Dedifferentiated amniotic fluid mesenchymal stem cell (primary cell): ENCODE data around the gene HAND1.
A peak's percentile ranks its signal among the peaks of the same experiment; 100 is the strongest.
"Not testable (repeated sequence)": the region's sequence is repeated elsewhere in the genome, so short reads cannot be mapped to it uniquely, and the experiment has no call there.

Experiments used
- DNase-seq: peaks from one replicate; pipeline ENCODE4 v3.0.0-alpha.2; 2016; ENCODE audit errors: extremely low spot score

The HAND1 gene

DNA sequence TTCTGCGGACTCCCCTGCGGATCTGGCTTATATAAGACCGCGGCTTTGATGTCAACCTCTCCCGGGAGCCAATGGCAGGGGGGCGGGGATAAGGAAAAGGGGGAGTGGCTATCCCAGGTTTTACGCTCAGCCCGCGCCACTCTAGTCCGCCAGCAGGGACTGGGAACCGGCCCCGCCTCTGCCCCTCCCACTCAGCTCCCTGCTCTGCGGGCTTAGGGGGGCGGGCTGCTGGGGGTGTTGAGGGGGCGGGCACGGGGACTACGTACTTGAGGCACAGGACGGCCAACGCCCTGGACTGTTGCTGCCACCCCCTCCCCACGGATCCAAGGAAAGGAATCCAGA is at the start of gene HAND1:
Gene HAND1 (minus strand): TSS at position 4 of the 342 bp plus-strand sequence. CDS start 219 bp downstream, outside the sequence.
- no peak for DNase-seq

DNA sequence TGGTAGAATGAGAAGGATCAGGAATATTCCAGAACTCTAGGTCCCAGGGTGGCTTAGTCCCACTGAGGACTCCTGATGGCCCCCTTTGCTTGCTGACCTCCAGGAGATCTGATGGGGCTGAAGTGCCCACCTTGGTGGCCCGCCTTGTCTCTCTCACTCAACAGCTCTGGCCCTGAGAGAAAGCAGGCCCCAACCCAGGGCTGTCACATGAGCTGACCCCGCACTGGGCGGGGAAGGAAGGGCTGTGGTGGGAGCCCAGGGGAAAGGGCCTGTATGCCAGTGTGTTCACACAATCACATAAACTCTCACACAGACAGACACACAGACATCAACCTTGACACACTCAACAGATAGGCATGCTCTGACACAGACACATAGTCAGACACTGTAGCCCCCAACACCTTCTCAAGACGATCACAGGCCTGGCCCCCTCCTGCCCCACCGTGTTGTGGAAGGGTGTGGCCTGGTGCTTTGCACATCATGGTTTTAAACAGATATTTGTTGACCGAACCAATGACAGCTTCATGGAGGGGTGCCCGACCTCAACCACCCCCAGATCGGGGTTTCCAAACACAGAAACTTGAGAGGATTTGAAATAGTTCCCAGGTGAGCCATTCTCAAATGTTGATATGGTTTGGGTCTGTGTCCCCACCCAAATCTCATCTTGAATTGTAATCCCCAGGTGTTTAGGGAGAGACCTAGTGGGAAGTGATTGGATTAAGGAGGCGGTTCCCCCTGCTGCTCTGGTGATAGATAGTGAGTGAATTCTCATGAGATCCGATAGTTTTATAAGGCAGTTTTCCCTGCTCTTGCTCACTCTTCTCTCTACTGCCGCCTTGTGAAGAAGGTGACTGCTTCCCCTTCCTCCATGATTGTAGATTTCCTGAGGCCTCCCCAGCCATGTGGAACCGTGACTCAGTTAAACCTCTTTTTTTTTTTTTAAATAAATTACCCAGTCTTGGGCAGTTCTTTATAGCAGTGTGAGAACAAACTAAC is 48.5 kb upstream of the HAND1 start:
- DNase-seq = no peak

DNA sequence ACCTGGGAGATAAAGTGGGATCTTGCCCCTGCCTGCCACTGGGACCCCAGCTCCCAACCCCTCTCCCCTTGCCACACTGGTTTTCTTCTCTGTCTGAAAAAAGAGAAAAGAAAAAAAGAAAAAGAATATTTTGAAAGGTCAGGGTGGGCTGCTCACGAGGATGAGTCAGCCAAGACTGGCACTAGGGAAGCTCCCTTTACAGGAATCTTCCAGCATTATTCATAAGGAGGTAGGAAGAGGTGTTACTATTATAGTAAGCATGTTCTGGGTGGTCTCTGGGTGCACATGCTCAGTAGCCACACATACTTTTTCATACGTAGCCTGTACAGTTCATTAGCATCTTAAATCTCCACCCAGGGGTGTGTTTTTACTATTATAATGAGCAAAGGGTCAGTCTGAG is 46.8 kb upstream of the HAND1 start:
- no peak for DNase-seq

DNA sequence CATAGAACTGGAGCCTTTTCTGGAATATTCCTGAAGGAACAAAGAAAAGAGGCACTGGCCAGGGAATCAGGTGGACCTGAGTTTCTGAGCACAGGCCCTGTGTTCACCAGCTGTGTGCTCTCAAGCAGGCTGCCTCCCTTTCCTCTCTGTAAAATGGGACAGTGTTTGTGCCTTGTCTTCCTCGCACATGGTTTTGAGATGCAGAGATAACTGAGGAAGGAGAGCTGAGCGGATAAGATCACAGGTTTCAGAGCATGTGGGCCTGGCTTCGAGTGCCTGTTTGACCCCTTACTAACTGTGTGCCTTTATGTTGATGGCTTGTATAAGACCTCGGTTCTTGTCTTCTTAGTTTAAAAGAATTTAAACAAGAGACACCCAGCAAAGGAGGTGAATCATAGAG is 46.2 kb upstream of the HAND1 start:
- DNase-seq = no peak

DNA sequence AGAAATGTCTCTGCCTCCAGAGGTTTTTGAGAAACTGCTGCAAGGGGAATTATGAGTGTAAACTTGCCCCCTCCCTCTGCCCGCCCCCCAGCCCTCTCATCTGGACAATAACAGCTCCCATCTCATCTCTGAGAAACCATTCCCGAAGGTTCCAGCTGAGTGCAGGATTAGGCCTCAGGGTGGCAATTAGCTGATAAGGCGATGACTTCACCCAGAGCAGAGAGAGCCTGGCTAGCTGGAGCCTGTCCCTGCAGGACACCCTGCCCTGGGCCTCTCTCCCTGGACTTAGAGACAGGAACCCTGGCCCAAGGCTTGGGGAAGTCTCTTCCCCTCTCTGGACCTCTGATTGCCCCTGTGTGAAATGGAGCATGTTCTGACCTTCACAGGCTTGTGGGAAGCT is 45.7 kb upstream of the HAND1 start:
- DNase-seq = peak; percentile 42

DNA sequence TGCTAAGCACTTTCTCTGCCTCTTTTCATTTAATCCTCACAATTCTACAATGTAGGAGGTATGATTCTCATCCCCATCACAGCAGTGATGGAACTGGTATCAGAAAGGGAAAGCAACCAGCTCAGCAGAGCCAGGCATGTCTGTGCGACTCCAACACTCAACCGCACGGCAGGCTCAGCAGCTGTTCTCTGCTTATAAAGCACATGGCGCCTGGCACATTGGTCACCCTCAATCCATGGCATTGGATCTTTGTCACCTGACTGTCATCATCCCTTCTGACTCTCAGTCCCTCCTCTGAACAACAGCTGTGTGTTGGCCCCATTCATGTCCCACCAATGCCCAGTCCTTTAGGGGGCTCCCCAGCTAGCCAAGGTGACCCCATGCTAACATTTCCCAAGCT is 45.1 kb upstream of the HAND1 start:
- no peak for DNase-seq

DNA sequence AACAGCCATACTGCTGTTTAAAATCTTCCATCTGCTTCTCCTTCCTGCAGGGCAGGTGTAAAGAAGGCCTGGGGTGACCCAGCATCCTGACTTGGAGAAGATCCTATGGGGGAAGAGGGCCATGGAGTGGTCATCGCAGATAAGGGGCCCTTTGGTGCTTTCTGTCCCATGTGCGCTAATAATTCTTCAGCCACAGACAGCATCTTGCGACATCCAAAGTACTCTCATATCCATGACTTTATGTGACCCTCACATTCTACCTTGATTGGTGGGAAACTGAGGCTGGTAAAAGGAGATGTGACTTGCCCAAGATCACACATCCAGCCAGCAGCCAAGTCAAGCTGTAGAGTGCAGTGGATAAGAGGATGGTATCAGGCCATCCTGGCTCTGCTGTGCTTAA is 44.3 kb upstream of the HAND1 start:
- no peak for DNase-seq

DNA sequence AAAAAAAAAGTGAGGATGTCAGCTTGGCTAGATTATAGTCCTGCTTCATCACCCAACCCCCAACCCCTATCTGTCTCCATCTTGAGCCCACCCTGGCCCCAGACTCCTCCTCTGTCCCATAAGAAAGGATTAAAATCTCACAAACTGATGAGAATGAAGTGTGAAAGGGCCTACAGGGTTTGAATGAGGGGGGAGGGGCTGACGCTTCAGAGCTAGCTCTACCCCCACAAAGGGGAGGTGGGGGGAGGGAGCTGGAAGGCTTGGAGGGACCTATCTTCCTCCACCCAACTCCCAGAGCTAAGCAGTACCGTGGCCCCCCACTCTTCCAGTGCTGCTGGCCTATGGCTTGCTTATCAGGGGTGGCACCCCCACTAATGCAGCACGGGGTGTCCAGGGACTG is 43.7 kb upstream of the HAND1 start:
- DNase-seq = no peak

DNA sequence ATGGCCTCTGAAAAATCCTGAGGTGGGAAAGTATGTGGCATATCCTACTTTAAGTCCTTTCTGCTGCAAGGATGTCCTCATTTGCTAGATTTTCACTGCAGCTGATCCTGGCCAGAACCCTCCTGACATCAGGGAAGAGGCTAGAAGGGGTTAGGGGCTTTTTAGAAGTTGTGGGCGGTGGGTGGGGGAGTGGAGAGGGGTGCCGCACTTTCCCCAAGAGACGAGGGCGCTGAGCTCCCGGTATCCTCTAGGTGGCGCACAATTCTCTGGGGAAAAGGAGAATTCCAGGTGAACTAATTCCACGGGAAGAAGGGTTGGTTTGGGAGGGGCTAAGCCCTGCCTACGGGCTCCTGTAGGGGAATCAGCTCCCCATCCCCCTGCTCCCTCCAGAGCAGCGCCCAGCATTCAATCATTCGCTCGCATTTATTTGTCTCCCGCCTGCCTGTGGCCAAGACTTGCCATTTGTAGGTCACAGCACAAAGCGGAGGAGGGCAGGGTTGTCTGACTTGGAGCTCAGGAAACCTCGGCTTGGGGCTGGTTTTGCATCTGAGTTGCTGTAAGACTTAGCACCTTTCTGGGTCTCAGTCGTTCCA is 42.9 kb upstream of the HAND1 start:
- DNase-seq = no peak

DNA sequence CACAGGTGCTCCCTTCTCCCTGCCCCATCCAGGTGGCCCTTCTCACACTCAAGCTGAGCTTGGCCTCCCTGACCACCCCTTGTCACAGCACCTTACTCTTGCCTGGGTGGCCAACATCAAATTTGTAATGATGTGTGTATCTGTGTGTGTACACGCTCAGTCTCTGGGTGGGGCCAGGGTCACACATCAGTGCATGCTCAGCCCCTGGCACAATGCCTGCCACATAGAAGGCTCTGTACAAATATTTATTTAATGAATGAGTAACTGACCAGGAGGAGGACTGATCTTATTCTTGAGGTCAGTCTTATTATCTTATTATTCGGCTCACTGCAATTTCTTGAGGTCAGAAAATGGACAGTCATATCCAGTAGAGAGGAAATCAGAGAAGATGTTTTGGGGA is 41.3 kb upstream of the HAND1 start:
- no peak for DNase-seq

DNA sequence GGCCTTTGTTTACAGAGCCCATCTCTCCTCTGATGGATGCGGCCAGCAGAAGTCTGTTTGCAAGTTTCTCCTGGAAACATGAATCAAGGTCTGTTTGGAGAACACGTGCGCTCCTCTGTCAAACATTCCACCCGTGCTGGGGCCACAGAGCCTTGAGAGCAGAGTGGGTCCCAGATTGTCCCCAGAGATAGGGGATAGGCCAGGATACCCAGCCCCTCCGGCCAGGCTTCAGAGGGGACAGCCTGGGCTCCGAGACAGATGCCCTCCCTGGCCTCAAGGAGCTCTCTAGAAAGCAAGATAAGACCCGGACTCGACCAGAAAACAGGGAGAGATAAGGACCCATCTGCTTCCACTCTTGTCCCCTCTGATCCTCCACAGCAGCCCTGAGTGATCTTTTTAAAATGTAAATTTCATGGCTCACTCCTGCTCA is 40.4 kb upstream of the HAND1 start:
- no peak for DNase-seq

DNA sequence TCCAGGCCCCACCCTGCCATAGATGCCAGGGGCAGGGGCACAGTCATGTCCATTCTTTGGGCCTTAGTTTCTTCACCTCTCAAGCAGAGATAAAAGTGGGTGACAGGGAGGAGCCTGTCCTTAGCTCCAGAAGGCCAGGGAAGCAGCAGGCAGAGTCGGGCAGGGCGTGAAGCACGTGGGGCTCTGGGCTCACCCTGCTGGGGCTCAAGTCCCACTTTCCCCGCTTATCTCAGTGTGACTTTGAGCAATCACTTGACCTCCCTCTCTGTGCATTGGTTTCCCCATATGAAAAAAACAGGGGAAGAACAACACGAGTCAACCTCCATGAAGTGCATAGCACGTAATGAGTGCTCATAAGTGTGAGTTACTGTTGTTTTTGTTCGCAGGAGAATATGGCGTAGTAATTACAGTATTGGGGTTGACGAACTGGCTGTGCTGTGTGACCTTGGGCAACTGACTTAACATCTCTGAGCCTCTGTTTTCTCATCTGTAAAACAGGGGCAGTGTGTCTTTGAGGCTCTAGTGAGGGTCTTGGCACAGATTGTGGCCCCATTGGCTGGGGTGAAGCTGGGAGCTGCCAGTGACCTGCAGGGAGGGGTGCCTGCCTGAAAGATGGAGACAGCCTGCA is 39.9 kb upstream of the HAND1 start:
- no peak for DNase-seq

DNA sequence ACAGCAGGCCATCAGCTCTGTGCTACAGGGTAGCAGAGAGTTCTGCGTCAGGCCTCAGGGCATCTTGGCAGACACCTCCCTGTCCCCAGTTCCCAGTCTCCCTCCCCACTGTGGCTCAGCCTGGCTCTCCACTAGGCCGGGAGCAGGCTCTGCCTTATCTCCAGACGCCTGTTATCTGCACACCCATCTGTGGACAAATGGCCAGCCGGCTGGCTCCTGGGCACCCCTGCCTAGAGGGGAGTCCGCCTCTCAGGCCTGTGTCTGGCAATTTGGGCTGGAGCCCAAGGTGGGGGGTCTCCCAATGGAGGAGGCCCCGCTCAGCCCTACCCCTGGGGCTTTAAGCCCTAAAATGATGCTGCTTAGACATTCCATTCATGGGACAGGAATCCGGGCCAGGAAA is 39.2 kb upstream of the HAND1 start:
- DNase-seq = no peak

DNA sequence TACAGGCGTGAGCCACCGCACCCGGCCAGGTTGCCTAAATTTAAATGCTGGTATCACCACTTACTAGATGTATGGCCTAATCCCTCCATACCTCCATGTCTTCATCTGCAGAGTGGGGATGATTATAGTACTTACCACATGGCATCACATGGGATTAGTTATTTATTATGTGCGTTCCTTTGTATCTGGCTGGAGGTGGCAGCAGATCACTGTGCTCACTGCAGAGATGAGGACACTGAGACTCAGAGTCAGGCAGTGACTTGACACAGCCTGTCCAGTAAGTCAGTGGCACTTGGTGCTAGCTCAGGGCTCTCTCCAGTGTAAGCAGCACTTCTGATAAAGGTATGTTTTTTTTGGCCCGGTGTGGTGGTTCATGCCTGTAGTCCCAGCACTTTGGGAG is 38.4 kb upstream of the HAND1 start:
- no peak for DNase-seq

DNA sequence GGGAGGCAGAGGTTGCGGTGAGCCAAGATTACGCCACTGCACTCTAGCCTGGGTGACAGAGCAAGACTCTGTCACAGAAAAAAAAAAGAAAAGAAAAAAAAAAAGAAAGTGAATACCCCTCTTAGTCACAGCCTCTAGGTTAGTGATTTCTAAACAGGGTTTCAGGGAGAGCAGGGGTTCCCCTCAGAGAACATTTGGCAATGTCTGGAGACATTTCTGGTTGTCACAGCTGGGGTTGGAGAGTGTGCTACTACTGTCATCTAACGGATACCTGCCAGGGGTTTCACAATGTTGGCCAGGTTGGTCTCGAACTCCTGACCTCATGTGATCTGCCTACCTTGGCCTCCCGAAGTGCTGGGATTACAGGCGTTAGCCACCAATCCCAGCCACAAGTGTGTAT is 37.5 kb upstream of the HAND1 start:
- not testable (repeated sequence) for DNase-seq

DNA sequence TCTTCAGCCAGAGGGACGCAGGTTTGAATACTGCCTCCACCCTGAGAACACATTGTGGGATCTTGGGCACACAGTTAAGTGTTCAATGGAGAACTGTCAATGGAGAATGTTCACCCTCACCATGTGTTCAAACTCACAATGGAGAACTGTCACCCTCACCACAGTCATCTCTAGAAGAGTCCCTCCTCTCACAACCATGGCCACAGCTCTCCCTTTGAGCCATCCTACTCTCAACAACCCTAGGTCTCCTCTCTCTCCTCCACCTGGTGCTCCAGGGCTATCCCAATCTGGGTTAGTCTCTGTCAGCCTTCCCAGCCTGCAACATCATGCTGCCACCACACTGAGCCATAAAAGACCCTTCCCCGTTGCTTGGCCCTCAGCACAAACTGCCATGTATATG is 36.3 kb upstream of the HAND1 start:
- DNase-seq = no peak

DNA sequence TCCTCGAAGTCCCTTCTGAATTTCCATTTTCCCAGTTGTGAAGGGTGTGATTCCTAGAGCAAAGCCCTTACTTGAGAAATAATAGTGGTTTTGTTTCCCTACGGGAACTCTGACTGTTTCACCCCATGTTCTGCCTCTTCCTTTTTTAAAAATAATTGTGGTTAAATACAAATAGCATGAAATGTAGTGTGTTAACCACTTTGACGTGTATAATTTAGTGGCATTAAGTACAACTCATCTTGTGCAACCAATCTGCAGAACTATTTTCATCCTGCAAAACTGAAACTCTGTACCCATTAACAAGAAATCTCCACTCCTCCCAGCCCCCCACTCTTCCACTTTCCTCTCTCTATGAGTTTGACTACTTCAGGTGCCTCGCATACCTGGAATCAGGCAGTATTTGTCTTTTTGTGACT is 35.6 kb upstream of the HAND1 start:
- no peak for DNase-seq

DNA sequence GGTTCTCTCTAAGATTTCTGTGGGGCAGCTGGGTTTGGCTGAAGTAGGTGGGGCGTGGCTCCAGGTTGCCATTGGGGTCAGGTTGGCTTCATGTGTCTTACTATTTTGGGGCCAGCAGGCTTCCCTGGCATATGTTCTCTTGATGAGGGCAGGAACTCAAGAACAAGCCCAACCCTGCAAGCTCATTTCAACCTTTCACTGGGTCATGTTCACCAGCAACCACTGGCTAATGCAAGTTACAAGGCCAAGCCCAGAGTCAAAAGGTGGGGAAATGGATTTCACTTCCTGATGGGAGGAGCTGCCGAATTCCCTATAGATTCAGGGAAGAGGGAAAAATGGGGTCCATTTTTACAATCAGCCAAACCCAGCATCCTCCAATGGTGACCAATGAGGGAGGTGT is 34.0 kb upstream of the HAND1 start:
- no peak for DNase-seq

DNA sequence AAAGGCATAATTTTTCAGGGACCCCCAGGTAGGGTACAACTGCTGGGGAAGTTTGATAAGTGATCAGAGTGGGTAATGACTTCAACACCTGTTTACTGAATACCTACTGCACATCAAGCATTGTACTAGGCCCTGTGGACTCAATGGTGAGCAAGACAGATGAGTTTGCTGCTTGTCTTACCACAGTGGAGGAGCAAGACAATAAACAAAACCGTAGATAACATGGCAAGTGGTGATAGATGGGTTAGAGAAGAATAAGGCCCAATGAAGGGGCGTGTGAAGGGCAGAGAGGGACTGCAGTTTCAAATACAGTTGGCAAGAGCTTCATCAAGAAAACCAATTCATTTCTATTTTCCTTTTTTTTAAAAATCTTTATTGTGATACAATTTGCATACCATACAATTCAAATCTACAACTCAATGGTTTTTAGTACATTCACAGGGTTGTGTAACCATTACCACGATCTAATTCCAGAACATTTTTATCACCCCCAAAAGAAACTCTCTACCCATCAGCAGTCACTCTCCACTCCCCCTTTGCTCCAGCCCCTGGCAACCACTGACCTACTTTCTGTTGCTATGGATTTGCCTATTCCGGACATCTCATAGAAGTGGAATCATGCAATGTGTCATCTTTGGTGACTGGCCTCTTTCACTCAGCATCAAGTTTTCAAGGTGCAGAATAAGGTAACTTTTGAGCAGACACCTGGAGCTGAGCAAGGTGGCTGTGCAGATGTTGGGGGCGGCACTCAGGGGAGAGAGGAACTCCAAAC is 31.9 kb upstream of the HAND1 start:
- no peak for DNase-seq

DNA sequence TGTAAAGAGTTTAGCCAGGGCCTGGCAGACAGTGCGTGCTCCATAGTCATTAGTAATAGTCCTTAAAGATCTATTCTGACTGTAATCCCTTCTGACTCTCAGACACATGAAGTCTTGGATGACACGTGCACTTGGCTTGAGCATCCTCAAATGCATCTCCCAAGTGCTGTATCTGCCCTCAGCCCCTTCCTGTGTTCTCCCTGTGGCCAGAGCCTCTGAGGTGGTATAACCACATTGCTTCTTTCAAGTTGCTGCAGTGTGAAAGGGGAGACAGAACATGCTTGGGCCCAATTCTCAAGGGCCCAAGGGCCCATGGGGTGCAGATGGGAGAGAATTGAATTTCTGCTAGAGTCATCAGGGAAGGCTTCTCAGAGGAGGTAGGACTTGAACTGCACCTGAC is 30.1 kb upstream of the HAND1 start:
- DNase-seq = no peak

DNA sequence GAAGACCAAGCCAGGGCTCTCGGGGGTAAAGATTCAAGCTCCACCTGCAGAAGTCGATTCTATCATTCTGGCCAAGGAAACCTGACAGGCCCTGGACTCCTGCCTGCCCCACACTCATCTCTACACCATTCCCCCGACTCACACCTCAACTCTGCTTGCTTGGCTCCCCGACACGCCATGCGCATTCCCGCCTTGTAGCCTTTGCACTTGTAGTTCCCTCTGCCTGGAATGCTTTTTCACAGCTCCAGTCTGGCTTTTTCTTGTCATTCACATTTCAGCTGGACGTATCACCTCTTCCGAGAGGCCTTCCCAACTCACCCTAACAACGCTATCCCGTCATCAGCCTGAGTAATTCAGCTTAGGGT is 28.7 kb upstream of the HAND1 start:
- no peak for DNase-seq

DNA sequence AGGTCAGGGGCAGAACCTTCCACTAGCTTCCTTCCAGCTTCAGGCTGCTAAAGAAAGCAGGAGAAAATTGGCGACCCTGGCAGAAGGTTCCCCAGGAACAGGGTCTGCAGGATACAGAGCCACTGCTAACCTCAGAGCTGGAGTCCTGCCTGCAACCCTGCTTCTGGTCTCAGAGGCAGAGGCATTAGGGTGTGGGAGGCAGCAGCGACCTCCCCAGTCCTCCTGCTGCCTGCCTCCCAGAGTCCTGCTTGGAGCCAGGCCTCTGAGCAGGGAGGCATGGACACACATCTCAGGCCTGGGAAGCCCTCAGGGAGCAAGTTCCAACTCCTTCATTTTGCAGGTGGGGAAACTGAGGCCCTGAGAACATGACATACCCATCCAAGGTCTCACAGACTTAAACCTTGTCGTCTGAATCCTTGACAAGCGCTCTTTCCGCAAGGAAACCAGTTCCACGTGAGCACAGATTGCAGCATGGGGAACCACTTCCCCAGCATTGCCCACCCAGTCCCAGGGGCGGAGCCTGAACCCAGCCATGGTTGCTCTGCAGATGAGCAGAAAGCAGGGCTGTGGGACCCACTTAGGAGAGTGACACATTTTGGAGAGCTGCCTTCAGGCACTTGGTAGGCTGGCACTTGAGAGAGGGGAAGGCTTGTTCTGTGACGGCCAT is 28.2 kb upstream of the HAND1 start:
- no peak for DNase-seq
